ENCODE data around the gene VOPP1. TPM values are rescaled to one million over a fixed set of nuclear protein-coding genes. Genes with fewer than 3 reads are reported as not detected.

The VOPP1 gene
- total RNA-seq, 1 experiment from 2014 or later = 49.9 TPM

DNA sequence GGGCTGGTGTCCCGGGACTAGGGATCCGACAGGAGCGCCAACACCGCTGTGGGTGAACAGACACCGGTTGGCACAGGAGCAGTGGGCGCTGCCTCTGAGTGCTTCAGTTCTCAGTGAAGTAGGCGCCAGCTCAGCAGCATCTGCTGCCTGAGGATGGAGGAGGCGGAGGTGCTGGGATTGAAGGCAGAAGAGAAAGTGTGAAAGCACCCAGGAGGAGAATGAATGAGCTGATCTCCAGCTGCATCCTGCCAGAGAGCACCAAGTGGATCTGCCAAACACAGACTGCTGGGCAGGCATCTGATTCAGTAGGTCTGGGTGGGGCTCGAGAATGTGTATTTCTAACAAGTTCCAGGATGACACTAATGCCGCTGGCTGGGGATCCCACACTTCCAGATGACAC lies 132.7 kb downstream of the VOPP1 start:
- in situ Hi-C loops (cut with HindIII; ENCODE audit: low pct_unique_long_range_greater_than_20kb, low sequenced_read_pairs) = no loop called here
- DNase-seq (ENCODE audit: low read depth, low spot score) = no peak

DNA sequence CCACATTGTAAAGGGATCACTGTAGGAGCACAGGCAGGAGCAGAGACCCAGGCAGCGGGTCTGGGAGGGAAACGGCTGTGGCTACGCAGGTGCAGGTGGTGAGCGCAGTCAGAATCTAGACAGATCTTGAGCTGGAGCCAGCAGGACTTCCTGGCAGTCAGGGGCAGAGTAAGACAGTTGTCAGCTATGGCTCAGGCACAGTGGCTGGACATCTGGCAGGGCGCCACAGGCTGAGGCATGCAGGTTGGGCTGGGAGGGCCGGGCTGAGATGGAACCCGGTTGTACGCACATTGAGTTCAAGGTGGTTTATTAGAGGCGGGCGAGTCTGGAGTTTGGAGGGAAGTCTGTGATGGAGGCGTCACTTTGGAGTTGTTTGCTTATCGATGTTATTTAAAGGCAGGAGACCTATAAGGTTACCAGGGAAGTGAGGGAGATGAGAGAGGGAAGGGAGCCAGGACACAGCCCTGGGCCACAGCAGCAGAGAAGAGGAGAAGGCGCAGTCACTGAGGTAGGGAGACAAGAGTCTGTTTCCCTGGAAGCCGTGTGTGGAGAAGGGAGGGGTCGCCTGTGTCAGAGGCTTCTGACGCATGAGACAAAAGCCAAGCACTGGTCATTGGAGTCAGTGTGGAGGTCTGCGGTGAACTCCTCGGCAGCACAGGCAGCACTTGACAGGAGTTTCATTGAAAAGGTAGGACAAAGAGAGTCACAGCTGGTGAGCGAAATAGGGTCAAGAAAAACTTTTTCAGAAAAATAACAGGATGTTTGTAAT lies 133.4 kb downstream of the VOPP1 start:
- in situ Hi-C loops (cut with HindIII; ENCODE audit: low pct_unique_long_range_greater_than_20kb, low sequenced_read_pairs) = no loop called here
- no peak for DNase-seq (ENCODE audit: low read depth, low spot score)

DNA sequence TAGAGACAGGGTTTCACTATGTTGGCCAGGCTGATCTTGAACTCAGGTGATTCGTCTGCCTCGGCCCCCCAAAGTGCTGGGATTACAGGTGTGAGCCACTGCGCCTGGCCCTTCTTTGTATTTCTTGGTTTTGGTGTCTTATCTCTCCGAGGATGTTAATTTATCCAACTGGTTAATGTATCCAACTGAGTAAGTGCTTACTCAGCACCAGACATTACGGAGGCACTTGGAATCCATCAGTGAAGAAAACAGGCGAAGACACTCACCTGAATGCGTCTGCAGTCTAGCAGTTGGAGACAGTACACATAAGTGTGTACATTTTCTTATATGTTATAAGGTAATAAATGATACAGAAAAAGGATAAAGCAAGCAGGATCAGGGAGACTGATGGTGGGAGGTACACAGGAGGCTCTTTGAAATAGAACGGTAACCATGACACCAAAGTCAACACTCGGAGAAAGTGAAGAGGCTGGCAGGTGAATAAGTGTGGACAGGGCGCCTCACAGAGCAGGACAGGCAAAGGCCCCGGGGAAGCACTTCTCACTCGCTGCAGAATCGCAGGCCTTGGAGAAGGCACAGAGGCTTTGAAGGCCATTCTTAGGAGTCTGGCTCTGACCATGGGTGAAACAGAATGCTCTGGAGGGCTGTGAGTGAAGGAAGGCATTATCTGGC lies 134.1 kb downstream of the VOPP1 start:
- in situ Hi-C loops (cut with HindIII; ENCODE audit: low pct_unique_long_range_greater_than_20kb, low sequenced_read_pairs) = no loop called here
- no peak for DNase-seq (ENCODE audit: low read depth, low spot score)

DNA sequence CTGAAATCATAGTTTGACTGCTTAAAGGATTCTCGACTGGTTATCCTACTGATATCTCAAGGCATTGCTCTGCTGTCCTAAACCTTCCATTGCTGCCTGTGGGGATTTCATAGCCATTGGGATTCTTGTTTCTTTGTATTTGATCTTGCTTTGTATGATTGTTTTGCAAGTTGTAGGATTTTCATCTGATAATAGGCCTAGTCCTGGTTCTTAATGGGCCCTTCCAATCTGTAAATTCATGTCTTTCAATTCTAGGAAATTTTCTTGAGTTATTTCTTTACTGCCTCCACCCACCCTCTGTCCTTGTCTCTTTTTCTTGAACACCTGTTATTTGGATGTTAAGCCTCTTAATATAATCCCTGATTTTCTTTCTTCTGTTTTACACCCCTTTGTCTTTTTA lies 134.9 kb downstream of the VOPP1 start:
- in situ Hi-C loops (cut with HindIII; ENCODE audit: low pct_unique_long_range_greater_than_20kb, low sequenced_read_pairs) = no loop called here
- no peak for DNase-seq (ENCODE audit: low read depth, low spot score)

DNA sequence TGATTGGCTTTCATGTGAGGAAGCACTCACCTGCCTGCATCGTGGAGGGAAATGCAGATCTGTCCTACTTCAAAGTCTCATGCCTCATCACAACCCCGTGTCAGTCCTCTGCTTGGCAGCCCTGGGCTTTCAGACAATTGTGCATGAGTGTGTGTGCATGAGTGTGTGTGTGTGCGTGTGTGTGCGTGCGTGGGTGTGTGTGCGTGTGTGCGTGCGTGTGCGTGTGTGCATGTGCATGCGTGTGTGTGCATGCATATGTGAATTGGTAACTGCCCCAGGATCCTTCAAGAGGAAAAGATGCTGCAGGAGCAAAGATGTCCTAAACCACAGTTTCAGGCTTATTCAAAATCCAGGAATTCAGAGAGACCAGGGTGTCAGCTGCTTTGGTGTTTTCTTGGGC lies 135.8 kb downstream of the VOPP1 start:
- no peak for DNase-seq (ENCODE audit: low read depth, low spot score)
- in situ Hi-C loops (cut with HindIII; ENCODE audit: low pct_unique_long_range_greater_than_20kb, low sequenced_read_pairs) = no loop called here

DNA sequence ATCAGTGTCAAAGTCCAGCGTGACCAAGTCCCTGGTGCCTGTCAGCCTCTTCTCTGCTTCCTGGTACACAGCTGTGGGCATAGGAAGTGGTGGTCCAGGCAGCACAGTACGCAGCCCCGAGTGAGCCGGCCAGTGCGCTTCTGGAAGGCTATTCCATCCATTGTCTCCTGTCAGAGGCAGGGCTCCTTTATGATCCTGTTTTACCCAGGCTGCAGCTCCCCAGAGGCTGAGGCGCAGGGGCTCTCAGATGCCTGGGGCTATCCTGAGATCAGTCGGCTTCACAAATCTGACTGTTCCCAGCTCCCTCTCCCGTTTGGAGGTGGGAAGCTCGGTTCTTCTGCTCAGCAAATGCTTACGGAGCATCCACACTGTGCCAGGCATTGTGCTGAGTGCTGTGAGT lies 136.8 kb downstream of the VOPP1 start:
- in situ Hi-C loops (cut with HindIII; ENCODE audit: low pct_unique_long_range_greater_than_20kb, low sequenced_read_pairs) = no loop called here
- no peak for DNase-seq (ENCODE audit: low read depth, low spot score)

DNA sequence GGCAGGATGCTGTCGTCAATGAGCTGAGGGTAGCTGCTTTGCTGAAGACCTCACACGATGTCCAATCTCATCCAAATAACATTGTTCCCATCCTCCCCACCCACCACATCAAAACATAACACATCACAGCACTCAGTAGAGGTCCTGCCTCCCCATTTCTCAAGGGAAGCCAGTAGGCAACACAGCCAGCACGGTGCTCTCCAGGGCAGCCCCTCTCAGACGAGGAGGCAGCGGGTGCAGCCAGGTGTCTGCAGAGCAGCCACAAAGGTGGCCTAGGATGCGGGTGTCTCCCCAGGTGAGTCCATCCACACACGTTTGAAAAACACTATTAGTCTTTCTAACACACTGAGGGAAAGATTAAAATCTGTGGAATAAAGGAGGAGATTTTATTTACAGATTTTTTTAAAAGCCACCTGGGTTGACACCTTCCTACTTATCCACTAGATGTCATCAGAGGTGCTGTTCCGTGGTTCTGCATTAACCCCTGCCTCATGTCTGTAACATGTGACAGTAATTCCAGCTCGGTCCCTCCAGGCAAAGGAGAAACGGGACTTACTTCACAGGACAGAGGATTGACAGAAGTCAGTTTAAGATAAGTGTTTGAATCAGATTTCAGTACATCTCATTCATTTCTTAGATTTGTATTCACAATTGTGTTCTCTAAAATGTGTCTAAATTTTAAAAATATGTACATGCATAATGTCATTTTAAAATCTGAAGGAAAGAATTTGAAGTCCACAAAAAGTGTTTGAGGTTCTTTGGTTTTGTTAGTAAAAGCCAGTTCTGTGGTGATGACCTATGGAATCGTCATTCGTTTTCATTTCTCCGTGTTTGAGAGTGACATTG lies 139.1 kb downstream of the VOPP1 start:
- in situ Hi-C loops (cut with HindIII; ENCODE audit: low pct_unique_long_range_greater_than_20kb, low sequenced_read_pairs) = no loop called here
- peak; percentile 76 for DNase-seq (ENCODE audit: low read depth, low spot score)

DNA sequence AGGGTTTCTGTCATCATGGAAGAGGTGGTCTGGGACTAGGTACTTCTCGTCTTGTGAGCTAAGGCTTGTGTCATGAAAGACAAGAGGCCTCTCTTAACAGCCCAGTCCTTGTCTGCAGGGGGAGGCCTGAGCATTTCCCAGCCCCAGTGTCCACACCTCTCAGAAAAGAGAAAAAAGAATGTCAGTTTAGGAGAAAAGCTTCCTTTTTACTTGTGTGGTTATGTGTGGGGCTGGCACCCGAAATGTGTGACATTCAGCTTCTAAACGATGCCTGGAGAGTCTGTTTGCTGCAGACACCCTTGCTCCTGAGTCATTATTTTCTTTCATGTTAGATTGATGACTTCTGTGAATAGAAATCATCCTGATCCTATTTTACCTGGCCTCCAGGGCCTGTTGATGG lies 139.8 kb downstream of the VOPP1 start:
- DNase-seq (ENCODE audit: low read depth, low spot score) = no peak
- in situ Hi-C loops (cut with HindIII; ENCODE audit: low pct_unique_long_range_greater_than_20kb, low sequenced_read_pairs) = no loop called here

DNA sequence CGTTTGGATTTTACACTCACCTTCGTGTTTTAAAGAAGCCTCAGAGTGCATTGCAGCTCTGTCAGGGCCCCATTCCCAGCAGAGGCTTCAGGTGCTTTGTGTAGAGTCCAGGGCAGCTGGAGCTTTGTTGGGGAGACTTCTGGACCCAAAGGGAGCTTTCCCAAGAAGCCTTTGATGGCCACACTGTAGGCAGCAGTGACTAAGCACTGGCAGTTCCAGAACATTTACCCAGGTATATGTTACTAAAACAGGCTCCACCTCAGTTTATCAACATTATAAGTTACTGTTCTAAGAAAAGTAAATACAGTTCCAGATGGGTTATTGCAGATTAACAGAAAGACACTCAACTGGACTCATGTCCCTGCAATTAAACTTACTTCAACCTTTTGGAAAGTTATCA lies 140.4 kb downstream of the VOPP1 start:
- no peak for DNase-seq (ENCODE audit: low read depth, low spot score)
- in situ Hi-C loops (cut with HindIII; ENCODE audit: low pct_unique_long_range_greater_than_20kb, low sequenced_read_pairs) = no loop called here

DNA sequence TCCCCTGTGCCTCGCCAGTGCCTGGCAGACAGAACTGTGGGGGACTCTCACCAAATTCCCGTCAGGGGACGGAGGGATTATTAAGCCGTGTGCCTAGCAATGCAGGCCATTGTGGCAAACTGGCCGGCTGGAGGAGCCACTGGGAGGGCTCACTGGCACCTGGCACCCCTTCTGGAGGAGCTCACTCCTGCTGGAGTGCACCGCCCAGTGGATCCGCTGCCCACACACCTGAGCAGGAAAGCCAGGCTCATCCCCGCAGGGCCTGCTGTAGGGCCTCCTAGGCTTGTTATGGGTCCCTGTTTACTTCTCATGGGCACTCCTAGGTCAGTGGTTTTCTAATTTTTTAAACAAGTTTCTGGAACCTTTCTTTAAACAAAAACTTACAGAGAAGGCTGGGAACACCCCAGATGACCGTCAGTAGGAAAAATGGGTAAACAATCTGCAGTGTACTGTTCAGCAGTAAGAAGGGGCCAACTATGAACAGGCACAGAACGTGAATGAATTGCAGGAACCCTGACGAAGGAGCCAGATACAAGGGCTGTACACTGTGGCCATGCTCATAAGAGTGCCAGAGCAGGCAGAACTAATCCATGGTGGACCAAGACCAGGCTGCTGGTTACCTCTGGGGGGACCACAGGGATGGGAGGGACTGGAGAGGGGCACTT lies 142.3 kb downstream of the VOPP1 start:
- DNase-seq (ENCODE audit: low read depth, low spot score) = no peak
- in situ Hi-C loops (cut with HindIII; ENCODE audit: low pct_unique_long_range_greater_than_20kb, low sequenced_read_pairs) = no loop called here

DNA sequence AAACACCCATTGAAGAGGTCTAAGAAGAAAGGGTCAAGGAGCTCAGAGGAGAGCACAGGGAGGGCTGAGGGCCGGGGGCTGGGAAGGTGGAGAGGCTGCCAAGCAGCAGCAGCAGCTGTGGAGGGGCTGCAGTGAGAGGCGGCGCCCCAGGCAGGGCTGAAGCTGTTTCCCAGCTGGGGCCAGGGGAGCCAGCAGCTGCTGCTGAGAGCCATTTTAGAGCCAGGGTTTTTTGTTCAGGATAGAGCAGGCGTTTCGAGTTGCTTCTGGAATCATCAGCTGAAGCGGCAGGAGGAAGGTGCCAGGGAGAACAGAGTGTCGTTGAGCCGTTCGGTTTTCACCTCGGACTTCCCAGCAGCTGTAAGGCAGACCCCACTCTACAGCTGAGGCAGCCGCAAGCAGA lies 144.5 kb downstream of the VOPP1 start:
- in situ Hi-C loops (cut with HindIII; ENCODE audit: low pct_unique_long_range_greater_than_20kb, low sequenced_read_pairs) = no loop called here
- DNase-seq (ENCODE audit: low read depth, low spot score) = no peak

DNA sequence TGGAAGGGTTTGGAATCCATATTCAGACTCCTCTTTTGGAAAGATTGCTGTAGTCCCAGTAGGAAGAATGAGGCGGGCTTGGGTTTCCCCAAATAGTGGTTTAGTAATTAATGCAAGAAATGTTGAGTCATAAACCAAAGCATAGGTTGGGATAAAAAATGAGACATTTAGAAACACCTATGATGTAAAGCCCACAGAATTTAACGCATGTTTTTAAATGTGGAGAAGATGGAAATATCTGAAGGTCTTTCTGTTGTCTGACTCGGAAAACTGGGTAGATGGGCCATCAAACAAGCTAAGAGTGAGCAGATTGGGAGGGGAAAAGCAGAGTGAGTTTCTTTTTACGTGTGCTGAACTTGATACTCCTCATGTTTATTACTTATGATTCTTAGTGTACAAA lies 145.0 kb downstream of the VOPP1 start:
- no peak for DNase-seq (ENCODE audit: low read depth, low spot score)
- in situ Hi-C loops (cut with HindIII; ENCODE audit: low pct_unique_long_range_greater_than_20kb, low sequenced_read_pairs) = no loop called here

DNA sequence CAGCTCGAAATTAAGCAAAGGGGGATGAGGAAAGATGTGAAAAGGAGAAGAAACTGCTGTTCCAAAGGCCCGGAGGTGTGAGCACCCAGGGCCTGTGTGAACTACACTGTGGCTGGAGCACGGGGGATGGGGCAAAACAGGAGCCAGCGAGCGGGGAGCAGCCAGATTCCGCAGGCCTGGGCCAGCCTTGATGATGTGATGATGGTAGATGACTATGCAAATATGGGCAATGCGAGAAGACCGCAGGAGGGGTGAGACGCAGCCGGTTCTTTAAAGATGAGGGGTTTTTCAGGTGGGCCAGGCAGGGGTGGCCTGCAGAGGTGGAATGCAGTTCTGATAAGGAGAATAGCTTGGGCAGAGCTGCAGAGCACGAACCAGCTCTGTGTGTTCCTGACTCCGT lies 145.6 kb downstream of the VOPP1 start:
- no peak for DNase-seq (ENCODE audit: low read depth, low spot score)
- in situ Hi-C loops (cut with HindIII; ENCODE audit: low pct_unique_long_range_greater_than_20kb, low sequenced_read_pairs) = no loop called here

DNA sequence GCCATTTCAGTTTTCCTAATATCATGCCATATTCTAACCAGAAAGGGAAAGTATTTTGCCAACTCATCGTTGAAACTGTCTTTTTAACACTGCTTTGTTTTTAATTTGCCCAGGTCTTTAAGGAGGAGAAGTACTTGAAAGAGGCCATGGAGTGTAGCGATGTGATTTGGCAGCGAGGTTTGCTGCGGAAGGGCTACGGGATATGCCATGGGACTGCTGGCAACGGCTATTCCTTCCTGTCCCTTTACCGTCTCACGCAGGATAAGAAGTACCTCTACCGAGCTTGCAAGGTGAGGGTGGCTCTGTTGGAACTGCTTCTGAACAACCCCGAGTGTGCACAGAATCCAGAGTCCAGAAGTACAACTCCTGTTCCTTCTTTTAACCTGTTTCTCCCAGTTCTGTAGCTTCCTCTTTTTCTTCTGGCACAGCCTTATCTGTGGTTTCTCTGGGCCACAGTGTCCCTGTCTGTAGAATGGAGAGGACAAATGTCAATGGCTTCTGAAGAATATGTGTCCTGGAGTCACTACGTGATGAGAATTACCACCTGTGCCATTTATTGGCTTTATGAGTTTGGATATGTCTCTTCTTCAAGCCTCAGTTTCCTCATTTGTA lies 147.1 kb downstream of the VOPP1 start:
- in situ Hi-C loops (cut with HindIII; ENCODE audit: low pct_unique_long_range_greater_than_20kb, low sequenced_read_pairs) = no loop called here
- no peak for DNase-seq (ENCODE audit: low read depth, low spot score)

DNA sequence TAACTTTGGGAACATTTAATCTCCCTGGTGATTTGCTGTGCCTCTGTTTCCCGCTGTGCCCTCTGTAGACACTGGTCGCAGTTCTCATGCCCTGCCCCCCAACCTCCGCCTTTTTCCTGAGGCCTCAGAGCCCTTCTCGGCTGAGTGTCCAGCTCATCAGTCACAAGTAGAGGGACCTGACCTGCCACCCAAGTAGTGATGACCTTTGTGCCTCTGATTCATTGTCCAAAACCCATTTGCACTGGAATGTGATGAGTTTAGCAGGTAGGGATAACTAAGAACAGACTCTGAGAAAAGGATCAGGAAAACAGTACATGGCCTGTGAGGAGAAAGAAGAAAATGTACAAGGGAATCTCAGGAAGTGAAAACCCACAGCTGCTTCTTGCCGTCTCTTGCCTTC lies 148.4 kb downstream of the VOPP1 start:
- in situ Hi-C loops (cut with HindIII; ENCODE audit: low pct_unique_long_range_greater_than_20kb, low sequenced_read_pairs) = no loop called here
- DNase-seq (ENCODE audit: low read depth, low spot score) = no peak

DNA sequence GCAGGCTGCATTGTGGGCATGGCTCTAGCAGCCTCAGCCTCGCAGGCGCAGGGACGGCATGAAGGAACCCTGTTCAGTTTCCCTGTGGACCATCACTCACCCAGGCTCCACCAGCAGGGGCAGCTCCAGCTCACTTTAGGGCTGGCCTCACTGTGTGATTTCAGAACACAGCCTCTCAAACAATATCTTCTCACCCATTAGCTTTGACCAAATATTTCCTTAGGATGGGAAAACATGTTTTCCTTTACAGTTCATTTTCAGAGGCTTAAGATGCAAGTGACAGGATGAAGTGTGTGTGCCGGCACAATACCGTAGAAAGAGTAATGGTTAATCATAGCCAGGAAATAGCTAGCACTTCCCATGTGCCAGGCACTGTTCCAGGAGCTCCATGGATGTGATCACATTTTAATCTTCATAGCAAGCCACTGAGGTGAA lies 149.0 kb downstream of the VOPP1 start:
- no peak for DNase-seq (ENCODE audit: low read depth, low spot score)
- in situ Hi-C loops (cut with HindIII; ENCODE audit: low pct_unique_long_range_greater_than_20kb, low sequenced_read_pairs) = no loop called here

Data from SK-MEL-5 (cell line).